Psoas muscle (tissue), 8 donors: ENCODE results near the gene OR51T1. TPM values are rescaled to one million over a fixed set of nuclear protein-coding genes. Genes with fewer than 3 reads are reported as not detected.
"Not testable (repeated sequence)": the region's sequence is repeated elsewhere in the genome, so short reads cannot be mapped to it uniquely, and the experiment has no call there.

Source experiments
- ATAC-seq, 4 donors: fragments of 200-7000 bp; cut with Tn5 transposase; one replicate each; pipeline ENCODE4 v1.9.1; 2020; ENCODE audit warnings: moderate library complexity in 3 of 4, mild to moderate bottlenecking in 2 of 4
- DNase-seq, 2 donors: peaks; one replicate each; pipeline ENCODE4 v3.0.0-alpha.2; 2020
- H3K27ac ChIP-seq: fragments of 200-600 bp; one replicate; pipeline ENCODE4 v1.8.0; 2022
- H3K27me3 ChIP-seq, 3 donors: fragments of 200-600 bp in 1 of 3; one replicate each; pipeline versions ENCODE4 v1.6.1 to v1.8.0; 2013 to 2022; ENCODE audit warnings: low read length in 2 of 3, mild to moderate bottlenecking in 2 of 3, moderate library complexity in 1 of 3; ENCODE audit not compliant: insufficient read depth in 3 of 3
- H3K36me3 ChIP-seq, 2 donors: fragments of 200-600 bp in 1 of 2; one replicate each; pipeline versions ENCODE4 v1.6.1 to v1.8.0; 2013 to 2022; ENCODE audit warnings: low read depth in 1 of 2, mild to moderate bottlenecking in 1 of 2, moderate library complexity in 1 of 2; ENCODE audit not compliant: insufficient read depth in 1 of 2
- H3K4me1 ChIP-seq: fragments of 200-600 bp; one replicate; pipeline ENCODE4 v1.8.0; 2022
- H3K4me3 ChIP-seq: fragments of 200-600 bp; one replicate; pipeline ENCODE4 v1.8.0; 2022; ENCODE audit warnings: mild to moderate bottlenecking
- H3K9me3 ChIP-seq: fragments of 200-600 bp; one replicate; pipeline ENCODE4 v1.8.0; 2022
- WGBS, 3 donors: extraction: QIAGEN DNeasy Blood & Tissue Kit; methylation state at CpG; one replicate each; pipeline versions ENCODE4 v1.1.6 to v1.1.7; 2013; 5-methylcytosine and 5-hydroxymethylcytosine counted together
- intact Hi-C, 2 donors: fragments of 100-400 bp; cut with DNase I; formaldehyde crosslinking; loops; one replicate each; pipeline versions ENCODE4 v1.11.0 to v1.14.2; 2022
- long read RNA-seq, 2 donors: library from polyadenylated mRNA; unstranded; transcript quantifications; one replicate each; pipeline ENCODE4 v2.0.0, GENCODE V29; 2021
- polyA plus RNA-seq, 3 donors: library from polyadenylated mRNA; stranded (reverse); fragments of 200-250 nt; gene quantifications; one replicate each; pipeline ENCODE4 v1.2.3, GENCODE V29; 2013
- total RNA-seq, 4 donors: library from RNA; stranded (reverse); fragmentation: NEBNext Ultra II Directional in 2 of 4; extraction: Animal tissue kit (Norgen Biotek cat#: 25700) in 2 of 4; gene quantifications; one replicate each; pipeline versions ENCODE4 v1.2.1 to v1.2.4, GENCODE V29; 2021 to 2023
- TF ChIP-seq, protein P1 (sequence below): fragments of 200-600 bp; IDR thresholded peaks from one replicate; pipeline ENCODE4 v1.8.0; 2022; ENCODE audit warnings: antibody characterized with exemption
- donor health status: healthy with polysubstance abuse.
- donor health status: DM: no; HTN: no; CAD: no; lungs with moderate emphysema.
- donor health status: Bipolar disorder and iron deficiency.
- donor health status: healthy.
- donor health status: DM: yes; HTN: yes; CAD: no.
- donor health status: DM: no; HTN: no; CAD: no.
- donor health status: DM: no; HTN: no; CAD: no.
- donor health status: DM: yes; HTN: yes; CAD: no.

The OR51T1 gene, protein sequence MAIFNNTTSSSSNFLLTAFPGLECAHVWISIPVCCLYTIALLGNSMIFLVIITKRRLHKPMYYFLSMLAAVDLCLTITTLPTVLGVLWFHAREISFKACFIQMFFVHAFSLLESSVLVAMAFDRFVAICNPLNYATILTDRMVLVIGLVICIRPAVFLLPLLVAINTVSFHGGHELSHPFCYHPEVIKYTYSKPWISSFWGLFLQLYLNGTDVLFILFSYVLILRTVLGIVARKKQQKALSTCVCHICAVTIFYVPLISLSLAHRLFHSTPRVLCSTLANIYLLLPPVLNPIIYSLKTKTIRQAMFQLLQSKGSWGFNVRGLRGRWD
- total RNA-seq (not detected), polyA plus RNA-seq (not detected)
- long read RNA-seq, donor 1: 0 reads
- long read RNA-seq, donor 2: 0 reads

DNA sequence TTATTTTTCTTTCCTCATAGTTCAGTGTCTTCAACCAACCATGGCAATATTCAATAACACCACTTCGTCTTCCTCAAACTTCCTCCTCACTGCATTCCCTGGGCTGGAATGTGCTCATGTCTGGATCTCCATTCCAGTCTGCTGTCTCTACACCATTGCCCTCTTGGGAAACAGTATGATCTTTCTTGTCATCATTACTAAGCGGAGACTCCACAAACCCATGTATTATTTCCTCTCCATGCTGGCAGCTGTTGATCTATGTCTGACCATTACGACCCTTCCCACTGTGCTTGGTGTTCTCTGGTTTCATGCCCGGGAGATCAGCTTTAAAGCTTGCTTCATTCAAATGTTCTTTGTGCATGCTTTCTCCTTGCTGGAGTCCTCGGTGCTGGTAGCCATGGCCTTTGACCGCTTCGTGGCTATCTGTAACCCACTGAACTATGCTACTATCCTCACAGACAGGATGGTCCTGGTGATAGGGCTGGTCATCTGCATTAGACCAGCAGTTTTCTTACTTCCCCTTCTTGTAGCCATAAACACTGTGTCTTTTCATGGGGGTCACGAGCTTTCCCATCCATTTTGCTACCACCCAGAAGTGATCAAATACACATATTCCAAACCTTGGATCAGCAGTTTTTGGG lies at the start of gene OR51T1:
Gene OR51T1 (plus strand): TSS at position 41 of the 641 bp plus-strand sequence. CDS start 0 bp downstream, at position 41.
- WGBS, 3 donors: 26 to 34% (median 32%) methylated on average over 8 of the region's 8 CpGs
- ATAC-seq (no peak), DNase-seq (no peak)
- H3K36me3 ChIP-seq: no peaks in the 10 kb centered on the region
- H3K9me3 ChIP-seq: no peaks in the 10 kb centered on the region
- TF ChIP-seq, protein P1, sequence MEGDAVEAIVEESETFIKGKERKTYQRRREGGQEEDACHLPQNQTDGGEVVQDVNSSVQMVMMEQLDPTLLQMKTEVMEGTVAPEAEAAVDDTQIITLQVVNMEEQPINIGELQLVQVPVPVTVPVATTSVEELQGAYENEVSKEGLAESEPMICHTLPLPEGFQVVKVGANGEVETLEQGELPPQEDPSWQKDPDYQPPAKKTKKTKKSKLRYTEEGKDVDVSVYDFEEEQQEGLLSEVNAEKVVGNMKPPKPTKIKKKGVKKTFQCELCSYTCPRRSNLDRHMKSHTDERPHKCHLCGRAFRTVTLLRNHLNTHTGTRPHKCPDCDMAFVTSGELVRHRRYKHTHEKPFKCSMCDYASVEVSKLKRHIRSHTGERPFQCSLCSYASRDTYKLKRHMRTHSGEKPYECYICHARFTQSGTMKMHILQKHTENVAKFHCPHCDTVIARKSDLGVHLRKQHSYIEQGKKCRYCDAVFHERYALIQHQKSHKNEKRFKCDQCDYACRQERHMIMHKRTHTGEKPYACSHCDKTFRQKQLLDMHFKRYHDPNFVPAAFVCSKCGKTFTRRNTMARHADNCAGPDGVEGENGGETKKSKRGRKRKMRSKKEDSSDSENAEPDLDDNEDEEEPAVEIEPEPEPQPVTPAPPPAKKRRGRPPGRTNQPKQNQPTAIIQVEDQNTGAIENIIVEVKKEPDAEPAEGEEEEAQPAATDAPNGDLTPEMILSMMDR: no peak
- H3K4me1 ChIP-seq: no peaks in the 10 kb centered on the region
- no peak within 1 kb of the TSS for H3K4me3 ChIP-seq
- intact Hi-C loops: no loop called here
- no peaks in the 10 kb centered on the region for H3K27me3 ChIP-seq
- no peak within 1 kb of the TSS for H3K27ac ChIP-seq

DNA sequence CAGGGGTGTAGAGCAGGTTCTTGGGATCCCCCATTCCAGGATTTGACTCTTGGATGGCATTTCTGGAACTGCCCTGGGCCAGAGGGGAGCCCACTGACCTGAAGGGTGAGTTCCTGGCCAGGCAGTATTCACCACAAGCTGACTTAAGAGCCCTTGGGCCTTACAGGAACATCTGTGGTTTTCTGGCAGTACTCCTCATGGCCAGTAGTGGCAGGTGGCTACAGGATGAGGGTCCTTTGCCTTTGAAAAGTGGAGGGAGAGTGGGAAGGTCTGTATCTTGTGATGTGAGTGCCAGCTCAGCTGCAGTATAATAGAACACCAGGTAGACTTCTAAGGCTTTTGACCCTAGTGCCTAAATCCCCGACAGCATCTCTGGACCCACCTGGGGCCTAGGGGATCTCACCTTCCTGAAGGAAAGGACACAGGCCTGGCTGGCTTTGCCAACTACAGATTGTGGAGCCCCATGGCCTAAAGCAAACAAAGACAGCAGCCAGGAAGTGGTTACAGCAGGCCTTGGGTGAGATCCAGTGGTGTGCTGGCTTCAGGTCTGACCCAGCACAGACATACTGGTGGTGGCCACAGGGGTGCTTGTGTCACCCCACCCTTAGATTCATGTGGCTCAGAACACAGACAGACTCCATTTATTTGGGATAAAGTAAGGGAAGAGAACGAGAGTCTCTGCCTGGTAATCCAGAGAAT lies 41.7 kb upstream of the OR51T1 start:
- TF ChIP-seq, protein P1: no peak
- Histone ChIP-seq H3K4me3 (no peak overlapping the region), H3K36me3 (no peaks in the 10 kb centered on the region), H3K27me3 (no peaks in the 10 kb centered on the region), H3K4me1 (no peaks in the 10 kb centered on the region), H3K9me3 (no peaks in the 10 kb centered on the region), H3K27ac (no peak overlapping the region)
- WGBS, 3 donors: 69 to 82% (median 80%) methylated on average over 2 of the region's 2 CpGs
- DNase-seq: no peak
- ATAC-seq: no peak
- intact Hi-C loops: no loop called here

DNA sequence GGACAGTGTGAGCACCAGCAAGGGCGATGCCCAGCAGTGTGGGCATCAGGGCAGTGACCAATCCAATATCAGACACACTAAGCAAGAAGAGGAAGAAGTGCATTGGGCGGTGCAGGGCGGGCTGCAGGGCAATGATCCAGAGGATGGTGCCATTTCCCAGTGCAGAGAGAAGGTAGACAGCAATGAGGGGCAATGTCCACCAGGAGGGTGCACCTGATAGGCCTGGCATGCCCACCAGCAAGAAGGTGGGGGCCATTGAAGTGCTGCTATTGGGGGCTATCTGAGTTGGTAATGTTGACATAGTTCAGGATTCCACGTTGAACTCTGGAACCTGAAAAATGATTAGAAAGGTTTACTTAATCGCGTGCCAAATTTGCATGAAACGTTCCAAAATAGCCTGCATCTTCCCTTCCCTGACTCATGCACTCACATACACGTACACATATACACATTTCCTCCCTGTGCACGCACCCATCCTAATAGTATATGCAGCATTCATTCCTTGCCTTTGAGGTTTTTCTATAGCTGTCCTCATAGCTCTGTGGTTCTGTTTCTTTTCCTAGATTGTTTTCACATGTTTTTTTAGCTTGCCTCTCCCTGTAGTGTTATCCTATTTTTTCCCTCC lies 32.7 kb upstream of the OR51T1 start, which contains the start of gene OR51S1:
Gene OR51S1 (minus strand): TSS at position 301 of the 625 bp plus-strand sequence. CDS start 0 bp downstream, at position 301.
- Histone ChIP-seq H3K27ac (no peak within 1 kb of the TSS), H3K4me3 (no peak within 1 kb of the TSS), H3K9me3 (no peaks in the 10 kb centered on the region), H3K36me3 (no peaks in the 10 kb centered on the region), H3K4me1 (no peaks in the 10 kb centered on the region), H3K27me3 (no peaks in the 10 kb centered on the region)
- ATAC-seq (no peak), DNase-seq (no peak)
- TF ChIP-seq, protein P1: no peak
- intact Hi-C loops: no loop called here
- 68 to 73% (median 71%) methylated on average over 9 of the region's 9 CpGs for WGBS, 3 donors

DNA sequence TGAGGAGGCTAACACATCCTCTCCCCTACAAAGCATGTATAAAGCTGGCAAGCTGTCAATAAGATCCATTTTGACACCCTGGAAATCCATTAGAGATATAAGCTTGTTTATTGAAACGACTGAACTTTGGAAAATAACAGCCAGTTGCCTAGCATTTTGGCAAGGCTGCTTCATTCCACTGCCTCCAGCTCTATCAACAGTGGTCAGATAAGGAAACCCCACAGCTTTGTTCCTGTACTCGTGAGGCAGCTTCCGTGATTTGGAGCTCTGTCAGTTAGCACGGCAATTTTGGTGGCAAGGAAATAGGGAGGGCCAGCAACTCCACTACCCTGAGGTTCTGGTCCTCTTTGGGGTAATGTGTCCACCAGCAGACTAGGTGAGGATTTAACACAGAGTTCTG lies 30.7 kb upstream of the OR51T1 start:
- TF ChIP-seq, protein P1: no peak
- Histone ChIP-seq H3K4me3 (no peak overlapping the region), H3K36me3 (no peaks in the 10 kb centered on the region), H3K9me3 (no peaks in the 10 kb centered on the region), H3K27ac (no peak overlapping the region), H3K27me3 (no peaks in the 10 kb centered on the region), H3K4me1 (no peaks in the 10 kb centered on the region)
- WGBS, 3 donors: 23 to 32% (median 28%) methylated on average over 4 of the region's 4 CpGs
- ATAC-seq (no peak), DNase-seq (no peak)
- intact Hi-C loops: no loop called here

DNA sequence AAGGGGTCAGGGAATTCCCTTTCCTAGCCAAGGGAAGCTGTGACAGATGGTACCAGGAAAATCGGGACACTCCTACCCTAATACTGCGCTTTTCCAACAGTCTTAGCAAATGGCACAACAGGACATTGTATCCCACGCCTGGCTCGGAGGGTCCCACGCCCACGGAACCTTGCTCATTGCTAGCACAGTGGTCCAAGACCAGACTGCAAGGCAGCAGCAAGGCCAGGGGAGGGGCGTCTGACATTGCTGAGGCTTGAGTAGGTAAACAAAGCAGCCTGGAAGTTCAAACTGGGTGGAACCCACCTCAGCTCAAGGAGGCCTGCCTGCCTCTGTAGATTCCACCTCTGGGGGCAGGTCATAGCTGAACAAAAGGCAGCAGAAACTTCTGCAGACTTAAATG lies 27.4 kb upstream of the OR51T1 start:
- not testable (repeated sequence) for ATAC-seq
- 89 to 92% (median 91%) methylated on average over 7 of the region's 7 CpGs for WGBS, 3 donors

More for the DNA sequence above, 27.4 kb upstream of the OR51T1 start:
- intact Hi-C loops, H3K27ac ChIP-seq, H3K4me1 ChIP-seq, H3K4me3 ChIP-seq, H3K27me3 ChIP-seq, H3K36me3 ChIP-seq, H3K9me3 ChIP-seq, DNase-seq: not testable (repeated sequence)
